ENCODE measurements around the gene NOXO1.
"Not testable (repeated sequence)": the region's sequence is repeated elsewhere in the genome, so short reads cannot be mapped to it uniquely, and the experiment has no call there.

The NOXO1 gene

DNA sequence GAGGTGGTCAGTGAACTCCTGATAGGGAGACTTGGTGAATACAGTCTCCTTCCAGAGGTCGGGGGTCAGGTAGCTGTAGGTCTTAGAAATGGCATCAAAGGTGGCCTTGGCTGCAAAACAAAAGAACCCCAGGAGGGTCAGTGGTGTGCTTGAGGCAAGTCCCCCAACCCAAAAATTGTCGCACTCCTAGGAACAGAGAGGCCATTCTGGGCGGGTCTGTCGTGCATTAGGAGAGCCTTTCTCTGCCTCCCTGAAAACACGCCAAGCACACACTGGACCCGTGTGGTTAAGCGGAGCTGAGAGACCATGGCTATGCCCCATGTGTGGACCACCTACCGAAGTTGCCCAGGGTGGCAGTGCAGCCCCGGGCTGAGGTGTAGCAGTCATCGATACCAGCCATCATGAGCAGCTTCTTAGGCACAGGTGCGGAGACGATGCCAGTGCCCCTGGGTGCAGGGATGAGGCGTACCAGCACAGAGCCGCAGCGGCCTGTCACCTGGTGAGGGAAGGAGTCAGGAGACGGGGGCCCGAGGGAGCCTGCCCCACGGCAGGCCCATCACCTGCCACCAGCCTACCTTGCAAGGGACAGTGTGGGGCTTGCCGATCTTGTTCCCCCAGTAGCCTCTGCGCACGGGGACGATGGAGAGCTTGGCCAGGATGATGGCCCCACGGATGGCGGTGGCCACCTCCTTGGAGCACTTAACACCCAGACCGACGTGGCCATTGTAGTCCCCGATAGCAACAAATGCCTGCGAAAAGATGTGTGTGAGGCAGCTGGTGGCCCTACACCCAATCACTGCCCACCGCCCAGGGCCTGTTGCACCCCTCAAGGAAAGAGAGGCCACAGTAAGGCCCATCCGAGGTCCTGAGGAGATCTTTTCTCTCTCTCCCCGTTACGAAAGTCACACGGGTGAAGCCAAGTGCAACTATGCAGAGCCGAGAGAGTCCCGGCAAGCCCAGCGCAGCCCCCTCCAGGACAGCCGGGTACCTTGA, 18.8 kb downstream of the NOXO1 start:
- not testable (repeated sequence) for DNase-seq (ENCODE audit: low read depth)

DNA sequence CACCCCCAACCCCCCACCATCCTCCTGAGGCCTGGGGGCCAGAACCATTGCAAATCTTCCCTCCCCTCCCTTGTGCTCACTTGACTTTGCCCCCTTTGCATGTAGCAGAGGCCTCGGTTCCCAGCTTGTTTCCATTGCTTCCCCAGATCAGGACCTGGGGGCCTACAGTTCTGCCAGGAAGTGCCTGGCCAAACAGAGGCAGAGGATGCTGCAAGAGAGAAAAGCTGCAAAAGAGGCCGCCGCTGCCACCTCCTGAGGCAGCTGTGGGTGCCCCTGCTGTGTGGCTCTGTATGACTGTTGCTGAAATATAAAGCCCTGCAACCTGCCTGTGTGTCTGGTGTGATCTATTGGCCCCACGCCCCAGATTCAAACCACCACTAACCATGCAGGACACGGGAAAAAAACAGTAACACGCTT, 19.6 kb downstream of the NOXO1 start:
- DNase-seq (ENCODE audit: low read depth): no peak

DNA sequence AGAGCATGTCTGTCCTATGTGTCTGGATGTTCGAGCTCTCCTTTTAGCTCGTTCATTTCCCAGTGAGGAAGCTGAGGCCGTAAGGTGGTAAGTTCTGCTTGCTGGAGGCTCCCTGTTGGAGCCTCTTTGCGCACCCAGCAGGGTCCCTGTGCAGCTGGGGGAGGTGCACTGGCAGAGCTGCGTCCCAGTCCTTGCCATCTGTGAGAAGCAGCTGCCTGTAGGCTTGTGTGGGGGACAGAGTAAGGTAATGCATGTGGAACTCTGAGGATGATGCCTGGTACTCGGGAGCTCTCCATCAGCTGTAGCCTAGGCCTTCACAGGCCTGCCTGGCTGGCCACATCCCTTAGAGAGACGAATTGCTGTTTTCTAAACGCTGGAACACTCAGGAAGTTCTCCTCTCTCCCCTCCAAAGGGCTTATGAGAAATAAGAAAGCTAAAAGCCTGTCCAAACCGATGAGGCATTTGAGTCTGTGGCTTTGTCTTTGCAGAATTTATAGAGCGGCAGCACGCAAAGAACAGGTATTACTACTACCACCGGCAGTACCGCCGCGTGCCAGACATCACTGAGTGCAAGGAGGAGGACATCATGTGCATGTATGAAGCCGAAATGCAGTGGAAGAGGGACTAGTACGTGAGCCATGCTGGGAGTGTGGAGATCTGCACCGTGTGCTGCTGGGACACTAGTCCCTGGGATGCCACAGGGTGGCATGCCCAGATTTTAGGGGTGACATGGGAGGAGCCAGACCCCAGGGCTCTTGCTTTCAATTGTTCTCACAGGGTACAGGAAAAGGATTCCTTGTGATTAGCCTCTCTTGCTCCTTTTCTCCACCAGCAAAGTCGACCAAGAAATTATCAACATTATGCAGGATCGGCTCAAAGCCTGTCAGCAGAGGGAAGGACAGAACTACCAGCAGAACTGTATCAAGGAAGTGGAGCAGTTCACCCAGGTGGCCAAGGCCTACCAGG, 20.3 kb downstream of the NOXO1 start:
- DNase-seq (ENCODE audit: low read depth): no peak

DNA sequence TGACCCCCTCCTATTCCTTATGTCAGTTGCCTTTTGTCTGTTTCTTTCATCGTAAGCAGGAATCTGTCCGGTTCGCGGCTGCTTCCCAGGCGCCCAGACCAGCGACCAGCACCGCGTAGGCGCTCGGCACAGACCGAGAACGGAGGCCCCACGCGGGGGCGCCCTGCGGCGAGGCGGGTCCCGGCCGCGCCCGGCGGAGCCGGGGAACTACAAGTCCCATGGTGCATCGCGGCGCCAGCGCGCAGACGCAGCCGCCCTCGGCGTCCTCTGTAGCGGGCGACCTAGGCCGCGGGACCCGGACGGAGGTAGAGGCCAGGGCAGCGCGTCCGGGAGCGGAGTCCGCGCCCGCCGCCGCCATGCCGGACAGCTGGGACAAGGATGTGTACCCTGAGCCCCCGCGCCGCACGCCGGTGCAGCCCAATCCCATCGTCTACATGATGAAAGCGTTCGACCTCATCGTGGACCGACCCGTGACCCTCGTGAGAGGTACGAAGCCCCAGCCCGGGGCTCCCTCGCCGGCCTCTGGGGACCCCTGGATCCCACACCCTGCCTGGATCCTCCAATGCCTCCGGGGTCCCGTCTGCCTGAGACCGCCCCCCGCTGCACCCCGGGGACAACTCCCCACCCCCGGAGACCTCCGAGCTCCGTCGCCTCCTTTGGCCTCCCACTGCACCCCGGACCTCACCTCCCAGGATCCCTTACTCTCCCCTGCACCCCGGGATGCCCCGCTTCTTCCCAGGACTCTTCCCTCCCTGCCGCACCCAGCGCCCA, 21.8 kb downstream of the NOXO1 start, which contains the start of gene NDUFB10:
Gene NDUFB10, plus strand, starts transcription at position 270 of the 771 bp plus-strand sequence. Its CDS starts 87 bp downstream, at position 357.
- peak; percentile 85 for DNase-seq (ENCODE audit: low read depth)

DNA sequence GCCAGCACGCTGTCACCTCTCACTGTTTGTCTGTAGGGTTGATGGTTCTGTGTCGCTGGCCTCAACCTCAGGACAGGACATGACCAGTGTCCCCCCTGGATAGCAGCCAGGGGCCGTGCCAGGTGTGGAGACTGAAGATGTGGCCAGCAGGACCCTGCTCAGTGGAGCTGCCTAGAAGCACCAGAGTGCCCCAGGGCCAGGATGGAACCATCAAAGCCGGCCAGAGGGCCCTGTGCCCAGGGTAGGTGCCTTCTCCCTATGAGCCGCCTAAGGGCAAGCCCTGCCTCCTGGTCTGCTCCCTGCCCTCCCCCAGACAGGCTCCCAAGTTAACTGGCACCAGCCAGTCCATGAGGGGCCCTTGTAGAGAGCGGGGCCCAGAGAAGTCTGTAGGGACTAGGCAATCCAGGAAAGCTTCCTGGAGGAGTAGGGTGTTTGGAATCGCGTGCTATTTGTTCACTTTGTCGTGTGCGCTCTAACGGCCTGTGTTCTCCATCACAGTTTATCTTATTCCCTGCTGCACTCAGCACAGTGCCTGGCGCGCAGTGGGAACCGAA, 22.5 kb downstream of the NOXO1 start:
- no peak for DNase-seq (ENCODE audit: low read depth)

DNA sequence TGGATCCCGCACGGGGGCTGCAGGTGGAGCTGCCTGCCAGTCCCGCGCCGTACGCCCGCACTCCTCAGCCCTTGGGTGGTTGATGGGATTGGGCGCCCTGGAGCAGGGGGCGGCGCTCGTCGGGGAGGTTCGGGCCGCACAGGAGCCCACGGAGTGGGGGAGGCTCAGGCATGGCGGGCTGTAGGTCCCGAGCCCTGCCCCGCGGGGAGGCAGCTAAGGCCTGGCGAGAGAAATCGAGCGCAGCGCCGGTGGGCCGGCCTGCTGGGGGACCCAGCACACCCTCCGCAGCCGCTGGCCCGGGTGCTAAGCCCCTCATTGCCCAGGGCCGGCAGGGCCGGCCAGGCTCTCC, 23.2 kb downstream of the NOXO1 start:
- not testable (repeated sequence) for DNase-seq (ENCODE audit: low read depth)

DNA sequence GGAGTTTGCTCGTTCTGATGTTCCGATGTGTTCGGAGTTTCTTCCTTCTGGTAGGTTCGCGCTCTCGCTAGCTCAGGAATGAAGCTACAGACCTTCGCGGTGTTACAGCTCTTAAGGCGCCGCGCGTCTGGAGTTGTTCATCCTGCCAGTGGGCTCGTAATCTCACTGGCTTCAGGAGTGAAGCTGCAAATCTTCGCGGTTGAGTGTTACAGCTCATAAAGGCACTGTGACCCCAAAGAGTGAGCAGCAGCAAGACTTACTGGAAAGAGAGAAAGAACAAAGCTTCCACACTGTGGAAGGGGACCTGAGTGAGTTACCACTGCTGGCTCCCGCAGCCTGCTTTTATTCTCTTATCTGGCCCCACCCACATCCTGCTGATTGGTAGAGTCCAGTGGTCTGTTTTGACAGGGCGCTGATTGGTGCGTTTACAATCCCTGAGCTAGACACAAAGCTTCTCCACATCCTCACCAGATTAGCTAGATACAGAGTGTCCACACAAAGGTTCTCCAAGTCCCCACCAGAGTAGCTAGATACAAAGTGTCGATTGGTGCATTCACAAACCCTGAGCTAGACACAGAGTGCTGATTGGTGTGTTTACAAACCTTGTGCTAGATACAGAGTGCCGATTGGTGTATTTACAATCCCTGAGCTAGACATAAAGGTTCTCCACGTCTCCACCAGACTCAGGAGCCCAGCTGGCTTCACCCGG, 23.7 kb downstream of the NOXO1 start:
- not testable (repeated sequence) for DNase-seq (ENCODE audit: low read depth)

DNA sequence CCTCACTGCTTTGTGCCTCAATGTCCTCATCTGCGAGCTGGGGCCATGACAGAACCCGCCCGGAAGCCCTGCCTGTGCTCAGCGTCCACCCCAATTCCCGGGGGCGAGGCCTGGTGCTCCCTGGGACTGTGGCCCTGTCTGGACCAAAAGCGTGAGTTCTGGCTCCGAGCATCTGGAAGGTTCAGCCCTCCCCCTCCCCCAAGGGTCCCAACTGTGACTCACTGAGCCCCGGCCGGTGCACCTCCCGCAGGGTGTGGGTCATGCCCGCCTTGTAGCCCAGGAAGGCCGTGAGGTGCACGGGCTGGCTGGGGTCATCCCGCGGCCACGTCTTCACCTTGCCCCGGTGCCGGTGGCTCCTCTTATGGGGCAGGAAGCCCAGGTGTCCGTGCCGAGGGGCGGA, 27.5 kb downstream of the NOXO1 start:
- DNase-seq (ENCODE audit: low read depth): no peak

DNA sequence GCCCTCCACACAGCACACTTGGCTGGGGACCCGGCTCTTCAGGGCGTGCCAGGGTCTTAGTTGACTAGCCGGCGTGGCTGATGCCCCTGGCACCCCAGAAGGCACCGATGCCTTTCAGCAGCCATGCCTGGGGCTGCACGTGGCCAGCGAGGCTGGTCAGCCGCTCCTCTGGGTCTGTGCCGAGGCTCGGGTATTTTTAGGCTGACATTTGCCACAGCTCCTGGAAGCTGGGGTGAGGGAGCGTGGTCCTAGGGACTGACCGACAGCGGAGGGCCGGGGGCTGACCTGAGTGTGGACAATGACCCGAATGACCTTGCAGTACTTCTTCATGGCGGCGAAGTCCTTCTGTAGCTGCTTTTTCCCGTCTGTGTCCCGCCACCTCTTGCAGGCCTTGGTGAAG, 30.7 kb downstream of the NOXO1 start:
- no peak for DNase-seq (ENCODE audit: low read depth)

DNA sequence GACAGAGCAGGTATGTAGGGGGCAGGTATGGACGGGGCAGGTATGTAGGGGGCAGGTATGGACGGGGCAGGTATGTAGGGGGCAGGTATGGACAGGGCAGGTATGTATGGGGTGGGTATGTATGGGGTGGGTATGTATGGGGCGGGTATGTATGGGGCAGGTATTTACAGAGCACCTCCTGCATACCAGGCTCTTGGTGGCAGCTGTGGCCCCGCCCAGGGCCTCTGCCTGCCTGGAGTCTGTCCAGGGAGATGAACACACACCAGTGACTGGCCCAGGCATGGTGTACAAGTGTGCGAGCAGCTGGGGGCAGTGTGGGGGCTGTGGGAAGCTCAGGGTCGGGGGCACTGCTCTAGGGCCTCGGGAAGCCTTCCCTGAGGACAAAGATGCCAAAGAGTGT, 31.2 kb downstream of the NOXO1 start:
- no peak for DNase-seq (ENCODE audit: low read depth)

DNA sequence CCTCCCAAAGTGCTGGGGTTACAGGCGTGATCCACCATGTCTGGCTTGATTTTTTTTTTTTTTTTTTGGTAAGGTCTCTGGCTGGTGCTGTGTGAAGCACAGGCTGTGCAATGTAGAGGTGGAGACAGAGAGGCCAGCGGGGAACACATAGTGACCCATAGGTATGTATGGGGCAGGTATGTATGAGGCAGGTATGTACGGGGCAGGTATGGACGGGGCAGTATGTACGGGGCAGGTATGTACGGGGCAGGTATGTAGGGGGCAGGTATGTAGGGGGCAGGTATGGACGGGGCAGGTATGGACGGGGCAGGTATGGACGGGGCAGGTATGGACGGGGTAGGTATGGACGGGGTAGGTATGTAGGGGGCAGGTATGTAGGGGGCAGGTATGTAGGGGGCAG, 31.8 kb downstream of the NOXO1 start:
- DNase-seq (ENCODE audit: low read depth): no peak

DNA sequence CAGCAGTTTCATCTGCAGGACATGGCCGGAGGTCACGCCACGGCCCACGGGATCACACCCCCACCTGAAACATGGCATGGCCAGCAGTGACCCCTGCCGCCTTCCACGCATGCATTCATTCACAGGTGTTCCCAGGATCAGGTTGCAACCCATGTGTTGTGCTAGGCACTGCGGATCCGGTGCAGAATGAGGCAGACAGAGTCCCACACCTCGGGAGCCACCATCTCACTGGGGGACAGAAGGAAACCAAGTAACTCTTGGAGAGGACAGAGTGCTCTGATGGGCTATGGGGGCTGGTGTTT, 33.9 kb downstream of the NOXO1 start:
- no peak for DNase-seq (ENCODE audit: low read depth)

DNA sequence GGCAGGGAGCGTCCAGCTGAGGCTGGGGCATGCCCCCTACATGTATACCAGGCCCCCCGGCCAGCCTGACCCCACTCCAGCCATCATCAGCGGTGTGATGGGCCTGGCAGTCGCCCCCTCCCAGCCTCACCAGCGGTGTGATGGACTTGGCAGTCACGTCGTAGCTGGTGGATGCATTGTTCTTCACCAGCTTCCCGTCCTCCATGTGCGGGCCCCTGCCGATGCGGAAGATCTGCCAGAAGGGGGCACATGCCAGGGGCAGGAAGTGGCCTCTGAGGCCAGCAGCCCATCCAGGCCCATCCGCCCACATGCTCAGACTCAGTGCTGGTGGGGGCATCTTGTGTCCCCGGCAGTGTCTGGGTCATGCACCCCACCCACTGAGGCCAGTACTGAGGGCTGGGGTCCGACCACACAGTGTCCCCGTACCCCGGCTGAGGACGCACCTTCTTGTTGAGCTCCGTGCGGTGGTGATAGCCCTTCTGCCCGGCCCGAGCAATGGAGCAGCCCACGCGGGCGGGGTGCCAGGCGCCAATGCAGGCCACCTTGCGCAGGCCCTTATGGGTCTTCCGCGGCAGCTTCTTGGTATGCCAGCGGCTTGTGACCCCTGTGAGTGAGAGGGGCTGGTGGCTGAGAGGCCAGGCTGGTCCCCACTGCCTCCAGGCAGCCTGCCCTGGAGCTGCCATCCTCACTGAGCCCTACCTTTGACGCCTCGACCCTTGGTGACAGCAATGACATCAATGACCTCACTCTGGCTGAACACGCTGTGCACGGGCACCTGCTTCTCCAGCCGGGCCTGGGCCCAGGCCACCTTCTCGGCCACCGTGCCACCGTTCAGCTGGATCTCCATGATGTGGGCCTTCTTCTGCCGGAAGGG, 34.5 kb downstream of the NOXO1 start:
- no peak for DNase-seq (ENCODE audit: low read depth)

DNA sequence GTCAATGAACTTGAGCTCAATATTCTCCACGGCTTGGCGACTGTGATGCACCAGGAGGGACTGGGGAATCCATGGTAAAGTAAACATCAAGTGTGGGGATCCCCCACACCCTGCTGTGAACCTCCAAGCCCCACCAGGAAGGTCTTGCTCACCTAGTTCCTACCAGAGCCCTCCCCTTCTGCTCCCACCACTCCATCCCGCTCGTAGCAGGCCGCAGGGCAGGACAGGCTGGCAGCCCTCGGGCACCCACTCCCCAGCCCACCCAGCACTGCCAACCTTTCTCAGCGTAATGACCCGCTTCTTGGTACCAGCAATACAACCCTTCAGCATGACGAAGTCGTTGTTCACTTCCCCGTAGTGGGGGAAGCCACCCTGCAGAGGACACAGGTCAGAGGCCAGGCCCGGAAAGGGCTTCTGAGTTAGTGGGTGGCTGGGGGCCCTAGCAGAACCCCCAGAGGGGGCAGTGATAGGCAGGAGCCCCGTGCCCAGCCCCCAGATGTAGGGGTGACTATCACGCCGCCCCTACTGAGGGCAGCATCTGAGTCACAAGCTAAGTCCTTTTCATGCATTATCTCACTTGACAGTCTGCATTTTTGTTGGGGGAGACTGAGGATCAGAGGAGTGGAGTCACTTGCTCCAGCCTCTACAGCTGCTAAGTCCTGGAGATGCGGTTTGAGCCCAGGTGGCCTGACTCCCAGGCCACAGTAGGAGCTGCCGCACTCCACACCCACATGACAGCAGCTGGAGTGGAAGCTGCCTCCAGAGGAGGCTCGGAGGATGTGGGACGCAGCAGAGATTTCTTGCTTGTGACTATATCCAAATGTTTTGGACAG, 35.5 kb downstream of the NOXO1 start:
- no peak for DNase-seq (ENCODE audit: low read depth)

DNA sequence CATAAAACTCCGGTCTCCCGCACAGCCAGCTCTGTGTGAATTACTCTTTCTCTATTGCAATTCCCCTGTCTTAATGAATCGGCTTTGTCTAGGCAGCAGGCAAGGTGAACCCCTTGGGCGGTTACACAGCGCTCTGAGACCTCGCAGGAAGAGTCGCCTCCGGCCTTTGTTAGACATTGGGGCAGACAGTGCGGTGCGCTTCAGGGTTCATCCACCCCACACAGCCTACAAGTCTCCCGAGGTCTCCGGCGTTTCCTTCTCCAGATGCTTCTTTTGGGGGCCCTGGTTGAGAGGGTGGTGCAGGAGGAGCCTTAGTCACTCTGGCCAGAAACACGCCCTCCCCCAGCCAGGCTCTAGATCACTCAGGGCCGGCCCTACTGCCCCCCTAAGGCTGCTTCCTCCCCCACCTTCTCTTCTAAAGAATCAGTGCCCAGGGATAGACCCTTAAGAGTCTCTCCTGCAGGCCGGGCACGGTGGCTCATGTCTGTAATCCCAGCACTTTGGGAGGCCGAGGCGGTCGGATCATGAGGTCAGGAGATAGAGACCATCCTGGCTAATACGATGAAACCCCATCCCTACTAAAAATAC, 36.6 kb downstream of the NOXO1 start:
- no peak for DNase-seq (ENCODE audit: low read depth)

DNA sequence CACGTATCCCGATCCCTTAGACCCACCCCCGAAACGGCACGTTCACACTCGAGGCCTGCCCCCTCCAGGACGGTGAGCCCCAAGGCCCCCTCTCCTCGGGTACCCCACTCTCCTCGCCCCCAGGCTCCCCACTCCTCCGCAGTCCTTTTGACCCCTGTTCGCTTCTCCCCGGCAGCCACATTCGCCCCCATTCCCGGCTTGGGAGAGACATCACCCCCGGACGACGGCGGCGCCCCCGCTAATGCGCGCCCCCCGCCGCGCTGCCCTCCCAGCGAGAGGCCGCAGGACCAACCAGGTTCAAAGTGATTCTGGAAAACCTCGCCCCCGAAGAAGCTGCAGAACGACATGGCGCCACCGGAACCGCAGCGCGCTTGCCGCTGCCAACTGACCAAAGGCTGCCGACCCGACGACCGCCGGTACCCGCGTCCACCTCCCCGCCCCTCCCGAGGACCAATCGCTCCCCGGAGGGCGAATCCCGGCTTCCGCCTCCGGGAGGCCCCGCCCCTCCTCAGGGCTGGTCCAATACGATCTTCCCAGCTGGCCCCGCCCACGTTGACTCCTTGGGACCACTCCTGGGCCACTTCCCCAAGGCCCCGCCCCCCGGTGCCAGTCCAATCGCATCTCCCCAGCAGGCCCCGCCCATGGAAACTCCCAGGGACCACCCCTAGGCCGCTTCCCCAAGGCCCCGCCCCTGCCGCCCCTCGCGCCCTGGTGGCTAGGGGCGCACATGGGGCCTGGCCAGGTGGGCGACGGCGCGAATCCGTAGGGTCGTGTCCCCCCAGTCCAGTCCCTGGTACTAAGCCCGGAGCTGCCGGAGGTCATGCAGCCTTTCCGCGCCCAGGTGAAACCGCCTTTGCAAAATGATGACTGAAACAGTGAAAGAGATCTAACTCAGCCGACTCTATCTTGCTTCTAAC, 38.2 kb downstream of the NOXO1 start, which contains the start of gene MSRB1:
Gene MSRB1, minus strand, starts transcription at position 390 of the 917 bp plus-strand sequence. Its CDS starts 43 bp downstream, at position 347.
- DNase-seq (ENCODE audit: low read depth): peak; percentile 97

DNA sequence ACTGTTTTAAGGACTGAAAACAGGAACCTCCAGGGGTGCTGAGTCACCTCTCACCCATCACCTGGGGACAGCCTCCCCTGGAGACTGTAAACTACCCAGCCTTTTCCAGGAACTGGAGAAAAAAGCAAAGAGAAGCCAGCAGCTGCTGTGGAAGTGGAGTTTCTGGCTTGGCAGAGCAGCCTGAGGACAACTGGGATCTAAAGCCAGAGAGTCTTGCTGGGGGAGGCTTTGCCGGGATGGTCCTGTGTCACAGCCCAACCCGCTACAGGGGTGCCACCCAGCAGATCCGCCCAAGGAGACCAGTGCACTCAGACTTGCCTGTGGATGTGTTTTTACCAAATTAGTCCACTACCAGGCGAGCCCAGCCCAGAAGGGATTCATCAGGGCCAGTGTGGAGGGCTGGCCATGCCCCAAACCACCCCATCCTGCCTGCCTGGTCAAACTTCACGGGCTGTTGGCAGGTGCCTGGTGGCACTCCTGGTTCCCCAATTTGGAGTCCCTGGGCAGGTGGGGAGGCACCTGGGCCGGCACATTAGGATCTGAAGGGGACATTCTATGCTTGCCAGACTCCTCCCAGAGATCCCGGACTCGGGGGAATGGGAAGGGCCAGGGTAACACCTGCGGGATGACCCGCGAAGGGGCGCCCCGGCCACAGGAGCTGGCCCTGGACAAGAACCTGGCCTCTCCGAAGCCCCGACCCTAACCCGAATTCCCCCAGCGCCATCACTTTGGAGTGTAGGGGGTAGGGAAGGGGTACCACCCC, 39.0 kb downstream of the NOXO1 start:
- DNase-seq (ENCODE audit: low read depth): no peak

Measured in stimulated activated CD8-positive, alpha-beta memory T cell treated with anti-CD3 and anti-CD28 coated beads, Interleukin-15, amount 100 ng/mL, for 1 hour (primary cell).